Stomach smooth muscle (tissue), 2 donors: Measurements from ENCODE around the gene RICTOR.
"Not testable (repeated sequence)": the region's sequence is repeated elsewhere in the genome, so short reads cannot be mapped to it uniquely, and the experiment has no call there.

ENCODE experiments used
- H3K27ac ChIP-seq: one replicate; pipeline ENCODE4 v1.7.0; 2013; ENCODE audit warnings: mild to moderate bottlenecking, low read length, inconsistent platforms
- H3K27me3 ChIP-seq, 2 donors: one replicate each; pipeline ENCODE4 v1.7.0; 2013; ENCODE audit warnings: low read length in 2 of 2; ENCODE audit not compliant: insufficient read depth in 2 of 2, control insufficient read depth in 1 of 2
- H3K36me3 ChIP-seq, 2 donors: one replicate each; pipeline ENCODE4 v1.7.0; 2013; ENCODE audit warnings: low read length in 2 of 2; ENCODE audit not compliant: control insufficient read depth in 2 of 2, insufficient read depth in 2 of 2
- H3K4me1 ChIP-seq: one replicate; pipeline ENCODE4 v1.7.0; 2013; ENCODE audit warnings: low read length; ENCODE audit not compliant: control insufficient read depth, insufficient read depth
- H3K4me3 ChIP-seq, 2 donors: one replicate each; pipeline ENCODE4 v1.7.0; 2013; ENCODE audit warnings: low read length in 2 of 2
- H3K9ac ChIP-seq, 2 donors: one replicate each; pipeline ENCODE4 v1.7.0; 2013; ENCODE audit warnings: low read length in 2 of 2, mild to moderate bottlenecking in 1 of 2
- H3K9me3 ChIP-seq, 2 donors: one replicate each; pipeline ENCODE4 v1.7.0; 2013; ENCODE audit warnings: low read length in 2 of 2; ENCODE audit not compliant: control insufficient read depth in 2 of 2
- donor health status: healthy.
- donor health status: Pancreatic carcinoma.

Gene RICTOR

DNA sequence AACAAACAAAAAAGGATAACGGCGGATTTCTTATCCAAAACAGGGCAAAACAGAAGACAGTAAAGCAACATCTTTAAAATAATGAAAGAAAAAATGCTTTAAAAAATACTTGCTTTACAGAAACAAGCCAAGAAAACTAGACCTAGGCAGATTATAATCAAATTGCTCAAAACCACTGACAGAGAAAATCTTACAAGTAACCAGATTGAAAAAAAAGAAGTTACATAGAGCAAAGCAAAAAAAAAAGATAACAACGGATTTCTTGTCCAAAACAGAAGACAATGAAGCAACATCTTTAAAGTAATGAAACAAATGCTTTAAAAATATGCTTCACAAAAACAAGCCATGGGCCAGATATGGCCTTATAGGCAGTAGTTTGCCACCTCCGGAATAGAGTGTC lies 51.1 kb downstream of the RICTOR start:
- H3K27ac ChIP-seq = no peak overlapping the region
- peaks cover 3% of the 10 kb centered on the region for H3K4me1 ChIP-seq
- no peaks in the 10 kb centered on the region for H3K36me3 ChIP-seq
- no peaks in the 10 kb centered on the region for H3K9me3 ChIP-seq
- H3K9ac ChIP-seq = no peak overlapping the region
- no peaks in the 10 kb centered on the region for H3K27me3 ChIP-seq
- H3K4me3 ChIP-seq = no peak overlapping the region

- H3K27ac ChIP-seq = no peak overlapping the region
- H3K4me3 ChIP-seq = no peak overlapping the region
- no peaks in the 10 kb centered on the region for H3K27me3 ChIP-seq
- H3K9ac ChIP-seq = no peak overlapping the region
- peaks cover 3% of the 10 kb centered on the region for H3K4me1 ChIP-seq
- no peaks in the 10 kb centered on the region for H3K36me3 ChIP-seq
- no peaks in the 10 kb centered on the region for H3K9me3 ChIP-seq
These were observed 52.0 kb downstream of the RICTOR start for GRCh38 chr5:39022151-39022550.

DNA sequence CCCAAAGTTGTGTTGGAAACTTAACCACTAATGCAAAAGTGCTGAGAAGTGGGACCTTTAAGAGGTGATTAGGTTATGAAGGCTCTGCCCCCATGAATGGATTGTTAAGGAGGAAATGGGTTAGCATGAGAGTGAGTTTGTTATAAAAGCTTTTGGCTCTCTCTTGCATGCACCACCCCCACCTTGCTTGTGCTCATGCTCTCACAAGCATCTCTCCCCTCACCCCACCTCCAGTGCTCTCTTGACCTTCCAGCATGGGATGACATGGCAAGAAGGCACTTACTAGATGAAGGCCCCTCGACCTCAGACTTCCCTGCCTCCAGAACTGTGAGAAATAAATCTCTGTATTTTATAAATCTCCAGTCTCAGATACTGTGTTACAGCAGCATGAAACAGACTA lies 52.8 kb downstream of the RICTOR start:
- Histone ChIP-seq H3K27ac (no peak overlapping the region), H3K27me3 (no peaks in the 10 kb centered on the region), H3K4me1 (peaks cover 3% of the 10 kb centered on the region), H3K36me3 (no peaks in the 10 kb centered on the region), H3K9me3 (no peaks in the 10 kb centered on the region), H3K9ac (no peak overlapping the region), H3K4me3 (no peak overlapping the region)

GRCh38 chr5:39020458-39020857 lies 53.7 kb downstream of the RICTOR start:
- Histone ChIP-seq H3K9ac (no peak overlapping the region), H3K9me3 (no peaks in the 10 kb centered on the region), H3K27ac (no peak overlapping the region), H3K27me3 (no peaks in the 10 kb centered on the region), H3K4me1 (peaks cover 4% of the 10 kb centered on the region), H3K4me3 (no peak overlapping the region), H3K36me3 (no peaks in the 10 kb centered on the region)

DNA sequence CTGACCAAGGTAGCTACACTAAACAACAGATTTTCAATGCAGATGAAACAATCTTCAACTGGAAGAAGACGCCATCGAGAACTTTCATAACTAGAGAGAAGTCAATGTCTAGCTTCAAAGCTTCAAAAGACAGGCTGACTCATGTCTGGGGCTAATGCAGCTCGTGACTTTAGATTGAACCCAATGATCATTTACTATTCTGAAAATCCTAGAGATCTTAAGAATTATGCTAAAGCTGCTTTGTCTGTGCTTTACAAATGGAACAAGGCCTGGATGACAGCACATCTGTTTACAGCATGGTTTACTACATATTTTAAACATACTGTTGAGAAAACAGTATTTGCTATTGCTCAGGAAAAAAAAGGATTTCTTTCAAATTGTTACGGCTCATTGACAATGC lies 54.9 kb downstream of the RICTOR start:
- Histone ChIP-seq H3K36me3 (no peaks in the 10 kb centered on the region), H3K4me3 (no peak overlapping the region), H3K9ac (no peak overlapping the region), H3K27ac (no peak overlapping the region), H3K4me1 (peaks cover 7% of the 10 kb centered on the region), H3K27me3 (no peaks in the 10 kb centered on the region), H3K9me3 (no peaks in the 10 kb centered on the region)

DNA sequence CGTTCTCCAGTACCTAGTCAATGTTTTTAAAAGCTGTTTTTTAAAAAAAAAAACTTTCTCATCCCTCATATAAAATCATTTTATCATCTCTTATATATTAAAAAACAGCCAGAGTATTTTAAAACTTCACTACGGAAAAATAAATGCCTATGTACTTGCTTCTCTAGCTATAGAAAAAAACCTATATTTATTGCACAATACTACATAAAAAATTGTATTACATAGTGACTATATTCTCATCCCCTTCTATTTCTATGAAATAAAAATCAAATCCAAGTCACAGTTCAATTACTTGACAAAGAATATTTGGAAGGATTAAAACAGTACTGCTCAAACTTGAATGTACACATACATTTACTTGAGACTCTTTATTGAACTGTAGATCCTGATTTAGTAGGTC lies 56.7 kb downstream of the RICTOR start:
- Histone ChIP-seq H3K27ac (no peak overlapping the region), H3K9ac (no peak overlapping the region), H3K9me3 (no peaks in the 10 kb centered on the region), H3K4me1 (peaks cover 6% of the 10 kb centered on the region), H3K4me3 (no peak overlapping the region), H3K36me3 (no peaks in the 10 kb centered on the region), H3K27me3 (no peaks in the 10 kb centered on the region)

DNA sequence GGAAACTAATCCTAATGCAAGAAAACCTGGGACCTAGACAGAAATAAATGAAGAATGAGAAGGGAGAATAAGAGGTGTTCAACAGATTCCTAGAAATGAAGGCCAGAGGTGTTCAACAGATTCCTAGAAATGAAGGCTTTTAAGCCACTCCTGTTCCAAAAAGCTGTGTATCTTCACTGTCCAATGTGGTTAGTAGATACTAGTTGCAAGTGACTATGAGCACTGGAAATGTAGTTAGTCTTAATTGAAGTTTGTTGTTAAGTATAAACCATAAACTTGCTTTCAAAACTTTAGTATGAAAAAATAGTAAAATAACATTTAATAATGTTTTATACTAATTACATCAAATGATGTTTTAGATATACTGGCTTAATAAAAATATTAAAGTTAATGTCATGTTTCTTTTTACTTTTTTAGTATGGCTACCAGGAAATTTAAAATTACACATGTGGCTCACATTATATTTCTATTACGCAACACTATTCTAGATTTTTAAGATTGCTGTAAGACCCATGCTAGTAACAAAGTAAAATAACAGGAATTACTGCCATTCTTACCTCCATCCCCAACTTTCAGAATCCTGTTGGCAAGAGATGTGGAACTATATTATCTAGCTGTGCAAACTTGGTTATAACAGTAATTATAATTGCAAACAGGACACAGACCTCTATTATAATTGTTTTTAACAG lies 57.5 kb downstream of the RICTOR start:
- Histone ChIP-seq H3K36me3 (no peaks in the 10 kb centered on the region), H3K27ac (peak overlapping the region; percentile 74), H3K27me3 (no peaks in the 10 kb centered on the region), H3K9ac (peak overlapping the region in 1 of 2 donors; percentile 31), H3K9me3 (no peaks in the 10 kb centered on the region), H3K4me1 (peaks cover 4% of the 10 kb centered on the region), H3K4me3 (no peak overlapping the region)

GRCh38 chr5:39015743-39016586 lies 58.2 kb downstream of the RICTOR start:
- H3K27me3 ChIP-seq = no peaks in the 10 kb centered on the region
- H3K27ac ChIP-seq = peak overlapping the region; percentile 74
- peak overlapping the region in 1 of 2 donors; percentile 0 for H3K4me3 ChIP-seq
- H3K9ac ChIP-seq = peak overlapping the region in 1 of 2 donors; percentile 31
- H3K36me3 ChIP-seq = peaks cover 0 to 2% of the 10 kb centered on the region in 2 donors
- H3K4me1 ChIP-seq = peaks cover 4% of the 10 kb centered on the region
- H3K9me3 ChIP-seq = no peaks in the 10 kb centered on the region

- Histone ChIP-seq H3K9me3 (no peaks in the 10 kb centered on the region), H3K9ac (no peak overlapping the region), H3K4me1 (peaks cover 4% of the 10 kb centered on the region), H3K27ac (peak overlapping the region; percentile 74), H3K27me3 (no peaks in the 10 kb centered on the region), H3K4me3 (no peak overlapping the region), H3K36me3 (peaks cover 0 to 2% of the 10 kb centered on the region in 2 donors)
These were observed 59.6 kb downstream of the RICTOR start for GRCh38 chr5:39014561-39014960.

DNA sequence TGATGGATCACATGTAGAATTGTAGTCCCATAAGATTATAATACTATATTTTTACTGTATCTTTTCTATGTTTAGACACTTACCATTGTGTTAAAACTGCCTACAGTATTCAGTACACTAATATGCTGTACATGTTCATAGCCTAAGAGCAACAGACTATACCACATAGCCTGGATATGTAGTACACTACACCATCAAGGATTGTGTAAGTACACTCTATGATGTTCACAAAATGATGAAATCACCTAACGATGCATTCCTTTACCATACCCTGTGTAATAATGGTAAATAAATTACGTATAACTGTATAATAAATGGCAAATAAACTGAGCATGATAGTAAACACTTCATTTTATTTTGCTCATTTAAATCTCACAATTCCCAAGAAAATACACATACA lies 60.3 kb downstream of the RICTOR start:
- Histone ChIP-seq H3K27me3 (no peaks in the 10 kb centered on the region), H3K4me3 (no peak overlapping the region), H3K9me3 (no peaks in the 10 kb centered on the region), H3K27ac (no peak overlapping the region), H3K9ac (peak overlapping the region in 1 of 2 donors; percentile 29), H3K36me3 (peaks cover 0 to 2% of the 10 kb centered on the region in 2 donors), H3K4me1 (peaks cover 4% of the 10 kb centered on the region)

DNA sequence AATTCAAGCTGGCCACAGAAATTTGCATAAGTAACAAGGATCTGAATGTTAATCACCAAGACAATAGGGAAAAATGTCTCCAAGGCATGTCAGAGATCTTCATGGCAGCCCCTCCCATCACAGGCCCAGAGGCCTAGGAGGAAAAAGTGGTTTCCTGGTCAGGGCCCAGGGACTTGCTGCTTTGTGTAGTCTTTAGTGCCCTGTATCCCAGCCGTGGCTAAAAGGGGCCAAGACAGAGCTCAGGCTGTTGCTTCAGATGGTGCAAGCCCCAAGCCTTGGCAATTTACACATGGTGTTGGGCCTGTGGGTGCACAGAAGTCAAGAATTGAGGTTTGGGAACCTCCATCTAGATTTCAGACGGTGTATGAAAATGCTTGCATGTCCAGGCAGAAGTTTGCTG lies 63.2 kb downstream of the RICTOR start:
- not testable (repeated sequence) for H3K4me3 ChIP-seq, H3K9me3 ChIP-seq, H3K27ac ChIP-seq, H3K4me1 ChIP-seq, H3K27me3 ChIP-seq, H3K36me3 ChIP-seq, H3K9ac ChIP-seq
